Measurements from ENCODE around the gene ADARB1.

- TF ChIP-seq, protein P1, sequence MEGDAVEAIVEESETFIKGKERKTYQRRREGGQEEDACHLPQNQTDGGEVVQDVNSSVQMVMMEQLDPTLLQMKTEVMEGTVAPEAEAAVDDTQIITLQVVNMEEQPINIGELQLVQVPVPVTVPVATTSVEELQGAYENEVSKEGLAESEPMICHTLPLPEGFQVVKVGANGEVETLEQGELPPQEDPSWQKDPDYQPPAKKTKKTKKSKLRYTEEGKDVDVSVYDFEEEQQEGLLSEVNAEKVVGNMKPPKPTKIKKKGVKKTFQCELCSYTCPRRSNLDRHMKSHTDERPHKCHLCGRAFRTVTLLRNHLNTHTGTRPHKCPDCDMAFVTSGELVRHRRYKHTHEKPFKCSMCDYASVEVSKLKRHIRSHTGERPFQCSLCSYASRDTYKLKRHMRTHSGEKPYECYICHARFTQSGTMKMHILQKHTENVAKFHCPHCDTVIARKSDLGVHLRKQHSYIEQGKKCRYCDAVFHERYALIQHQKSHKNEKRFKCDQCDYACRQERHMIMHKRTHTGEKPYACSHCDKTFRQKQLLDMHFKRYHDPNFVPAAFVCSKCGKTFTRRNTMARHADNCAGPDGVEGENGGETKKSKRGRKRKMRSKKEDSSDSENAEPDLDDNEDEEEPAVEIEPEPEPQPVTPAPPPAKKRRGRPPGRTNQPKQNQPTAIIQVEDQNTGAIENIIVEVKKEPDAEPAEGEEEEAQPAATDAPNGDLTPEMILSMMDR (conservative IDR thresholded peaks at IDR 0.05), result no peak
- TF ChIP-seq EZH2 (IDR thresholded peaks at IDR 0.05; ENCODE audit: low read depth), result no peak
These were observed 22.6 kb upstream of the ADARB1 start for GRCh38 chr21:45051580-45052434.
